ENCODE results near the gene DLGAP4.
"Not testable (repeated sequence)": the region's sequence is repeated elsewhere in the genome, so short reads cannot be mapped to it uniquely, and the experiment has no call there.

DLGAP4 gene

GRCh38 chr20:36378686-36379085 is 72.5 kb downstream of the DLGAP4 start:
- H3K4me2 ChIP-seq (ENCODE audit: low read length) = no peak overlapping the region
- peaks cover 8% of the 10 kb centered on the region for H3K27me3 ChIP-seq (ENCODE audit: control insufficient read depth, low read length)
- TF ChIP-seq CTCF (IDR thresholded peaks at IDR 0.05; ENCODE audit: low read depth, low read length, poor library complexity, severe bottlenecking) (no peak), EZH2phosphoT487 (IDR thresholded peaks at IDR 0.05; ENCODE audit: borderline replicate concordance, low read length) (no peak)
- H3K36me3 ChIP-seq (ENCODE audit: control insufficient read depth, low read length) = no peaks in the 10 kb centered on the region
- H3K9me2 ChIP-seq (replicated peaks; ENCODE audit: control insufficient read depth, low read length) = no peaks in the 10 kb centered on the region
- no peak overlapping the region for H3K4me3 ChIP-seq (ENCODE audit: low read length)
- no peak overlapping the region for H3K27ac ChIP-seq (ENCODE audit: low read depth, low read length)
- no peaks in the 10 kb centered on the region for H3K4me1 ChIP-seq (ENCODE audit: control insufficient read depth, low read length)
- H3K9me3 ChIP-seq (ENCODE audit: control insufficient read depth, insufficient read depth, low read length) = no peaks in the 10 kb centered on the region
- peaks cover 3% of the 10 kb centered on the region; the same call in 1 of the 2 replicates for H4K20me1 ChIP-seq (ENCODE audit: control insufficient read depth, insufficient read depth, low read depth, low read length)
- no peaks in the 10 kb centered on the region for H3F3A ChIP-seq (ENCODE audit: control insufficient read depth, insufficient read depth)
- no peaks in the 10 kb centered on the region for H3K79me2 ChIP-seq (ENCODE audit: control insufficient read depth, low read length)

GRCh38 chr20:36379914-36380313 is 73.8 kb downstream of the DLGAP4 start:
- not testable (repeated sequence) for H4K20me1 ChIP-seq (ENCODE audit: control insufficient read depth, insufficient read depth, low read depth, low read length); H3K4me2 ChIP-seq (ENCODE audit: low read length); H3K79me2 ChIP-seq (ENCODE audit: control insufficient read depth, low read length); H3K36me3 ChIP-seq (ENCODE audit: control insufficient read depth, low read length); H3K9me2 ChIP-seq (replicated peaks; ENCODE audit: control insufficient read depth, low read length); H3K27ac ChIP-seq (ENCODE audit: low read depth, low read length); H3K4me3 ChIP-seq (ENCODE audit: low read length); H3F3A ChIP-seq (ENCODE audit: control insufficient read depth, insufficient read depth); H3K4me1 ChIP-seq (ENCODE audit: control insufficient read depth, low read length); H3K27me3 ChIP-seq (ENCODE audit: control insufficient read depth, low read length); H3K9me3 ChIP-seq (ENCODE audit: control insufficient read depth, insufficient read depth, low read length)

- Histone ChIP-seq H3K4me1 (ENCODE audit: control insufficient read depth, low read length) (no peaks in the 10 kb centered on the region), H3K79me2 (ENCODE audit: control insufficient read depth, low read length) (no peaks in the 10 kb centered on the region), H4K20me1 (ENCODE audit: control insufficient read depth, insufficient read depth, low read depth, low read length) (peaks cover 3% of the 10 kb centered on the region; the same call in 1 of the 2 replicates), H3K9me3 (ENCODE audit: control insufficient read depth, insufficient read depth, low read length) (no peaks in the 10 kb centered on the region), H3K27me3 (ENCODE audit: control insufficient read depth, low read length) (peaks cover 9% of the 10 kb centered on the region), H3K27ac (ENCODE audit: low read depth, low read length) (no peak overlapping the region), H3K4me2 (ENCODE audit: low read length) (no peak overlapping the region), H3K36me3 (ENCODE audit: control insufficient read depth, low read length) (no peaks in the 10 kb centered on the region), H3F3A (ENCODE audit: control insufficient read depth, insufficient read depth) (no peaks in the 10 kb centered on the region), H3K4me3 (ENCODE audit: low read length) (no peak overlapping the region), H3K9me2 (replicated peaks; ENCODE audit: control insufficient read depth, low read length) (no peaks in the 10 kb centered on the region)
- no peak for TF ChIP-seq EZH2phosphoT487 (IDR thresholded peaks at IDR 0.05; ENCODE audit: borderline replicate concordance, low read length)
- TF ChIP-seq CTCF (IDR thresholded peaks at IDR 0.05; ENCODE audit: low read depth, low read length, poor library complexity, severe bottlenecking) = peak; percentile 55
These were observed 78.0 kb downstream of the DLGAP4 start for GRCh38 chr20:36384022-36384619.

- TF ChIP-seq EZH2phosphoT487 (IDR thresholded peaks at IDR 0.05; ENCODE audit: borderline replicate concordance, low read length) (no peak), CTCF (IDR thresholded peaks at IDR 0.05; ENCODE audit: low read depth, low read length, poor library complexity, severe bottlenecking) (no peak)
- Histone ChIP-seq H3K79me2 (ENCODE audit: control insufficient read depth, low read length) (no peaks in the 10 kb centered on the region), H3K4me1 (ENCODE audit: control insufficient read depth, low read length) (no peaks in the 10 kb centered on the region), H3K4me2 (ENCODE audit: low read length) (no peak overlapping the region), H3K36me3 (ENCODE audit: control insufficient read depth, low read length) (no peaks in the 10 kb centered on the region), H3K27ac (ENCODE audit: low read depth, low read length) (no peak overlapping the region), H3K9me3 (ENCODE audit: control insufficient read depth, insufficient read depth, low read length) (no peaks in the 10 kb centered on the region), H3F3A (ENCODE audit: control insufficient read depth, insufficient read depth) (no peaks in the 10 kb centered on the region), H3K4me3 (ENCODE audit: low read length) (no peak overlapping the region), H3K27me3 (ENCODE audit: control insufficient read depth, low read length) (peaks cover 8% of the 10 kb centered on the region), H3K9me2 (replicated peaks; ENCODE audit: control insufficient read depth, low read length) (no peaks in the 10 kb centered on the region), H4K20me1 (ENCODE audit: control insufficient read depth, insufficient read depth, low read depth, low read length) (peaks cover 3% of the 10 kb centered on the region; the same call in 1 of the 2 replicates)
These were observed 79.4 kb downstream of the DLGAP4 start for GRCh38 chr20:36385503-36385902.

Data from DOHH2 (cell line).